GM12872 (cell line): Measurements from ENCODE around the gene MYOZ2.

ENCODE experiments used
- CTCF ChIP-seq: IDR thresholded peaks from 3 replicates; pipeline ENCODE4 v1.5.1; 2011; ENCODE audit warnings: low read depth, mild to moderate bottlenecking, low read length, moderate library complexity; ENCODE audit not compliant: insufficient read depth

MYOZ2 gene

GRCh38 chr4:119142833-119143232, 7.2 kb downstream of the MYOZ2 start:
- no peak for TF ChIP-seq CTCF

GRCh38 chr4:119149110-119149509, 13.5 kb downstream of the MYOZ2 start:
- TF ChIP-seq CTCF, result no peak

- no peak for TF ChIP-seq CTCF
Measured at GRCh38 chr4:119151161-119151560, 15.5 kb downstream of the MYOZ2 start.

- no peak for TF ChIP-seq CTCF
Measured at GRCh38 chr4:119152741-119153140, 17.1 kb downstream of the MYOZ2 start.

- TF ChIP-seq CTCF, result no peak
Measured at GRCh38 chr4:119162174-119162573, 26.5 kb downstream of the MYOZ2 start.

- no peak for TF ChIP-seq CTCF
Measured at GRCh38 chr4:119165767-119166166, 30.1 kb downstream of the MYOZ2 start.

GRCh38 chr4:119170195-119170594, 34.6 kb downstream of the MYOZ2 start:
- TF ChIP-seq CTCF, result no peak

GRCh38 chr4:119172223-119172622, 36.6 kb downstream of the MYOZ2 start:
- no peak for TF ChIP-seq CTCF
